Loucy (cell line): Measurements from ENCODE around the gene RPL29.

Experiments used
- H2AFZ ChIP-seq: fragments of 200-600 bp; sonication (generic); 2 replicates; pipeline ENCODE4 v1.6.0; 2016; ENCODE audit warnings: antibody characterized with exemption, mild to moderate bottlenecking, low read length, moderate library complexity
- H3F3A ChIP-seq: fragments of 200-600 bp; 2 replicates; pipeline ENCODE4 v1.6.0; 2016; ENCODE audit warnings: antibody characterized with exemption, low read depth, mild to moderate bottlenecking
- H3K27me3 ChIP-seq: fragments of 200-600 bp; sonication (generic); 2 replicates; pipeline ENCODE4 v1.6.1; 2014; ENCODE audit warnings: low read length, mild to moderate bottlenecking; ENCODE audit not compliant: insufficient read depth, poor library complexity, severe bottlenecking
- H3K36me3 ChIP-seq: fragments of 200-600 bp; sonication (generic); 2 replicates; pipeline ENCODE4 v1.6.1; 2016; ENCODE audit warnings: low read length; ENCODE audit not compliant: insufficient read depth
- H3K4me1 ChIP-seq: fragments of 200-600 bp; sonication (generic); 2 replicates; pipeline ENCODE4 v1.5.1; 2014; ENCODE audit warnings: low read length, mild to moderate bottlenecking; ENCODE audit not compliant: insufficient read depth, poor library complexity, severe bottlenecking
- H3K4me2 ChIP-seq: fragments of 200-600 bp; sonication (generic); 2 replicates; pipeline ENCODE4 v1.6.0; 2014; ENCODE audit warnings: antibody characterized with exemption, low read length, low read depth, mild to moderate bottlenecking; ENCODE audit not compliant: poor library complexity, severe bottlenecking
- H3K4me3 ChIP-seq: fragments of 200-600 bp; sonication (generic); 2 replicates; pipeline ENCODE4 v1.5.1; 2014; ENCODE audit warnings: low read length, mild to moderate bottlenecking, mixed read lengths; ENCODE audit not compliant: poor library complexity, severe bottlenecking
- H3K79me2 ChIP-seq: fragments of 200-600 bp; sonication (generic); 2 replicates; pipeline ENCODE4 v1.6.1; 2014; ENCODE audit warnings: low read length; ENCODE audit not compliant: insufficient read depth
- H3K9ac ChIP-seq: fragments of 200-600 bp; sonication (generic); 2 replicates; pipeline ENCODE4 v1.6.0; 2014; ENCODE audit warnings: mild to moderate bottlenecking, low read depth, low read length, moderate library complexity; ENCODE audit not compliant: poor library complexity, severe bottlenecking
- H3K9me2 ChIP-seq: fragments of 200-600 bp; sonication (generic); replicated peaks from 2 replicates; pipeline ENCODE4 v1.6.1; 2016; ENCODE audit warnings: low read depth, low read length, mixed read lengths
- H3K9me3 ChIP-seq: fragments of 200-600 bp; sonication (generic); 2 replicates; pipeline ENCODE4 v1.6.1; 2014; ENCODE audit warnings: mild to moderate bottlenecking, antibody characterized with exemption, low read length, low read depth; ENCODE audit not compliant: insufficient read depth
- H4K20me1 ChIP-seq: fragments of 200-600 bp; sonication (generic); 2 replicates; pipeline ENCODE4 v1.6.0; 2014; ENCODE audit warnings: antibody characterized with exemption, low read length, mild to moderate bottlenecking; ENCODE audit not compliant: insufficient read depth, poor library complexity, severe bottlenecking
- CTCF ChIP-seq: fragments of 200-600 bp; sonication (generic); conservative IDR thresholded peaks from 2 replicates; pipeline ENCODE4 v1.5.1; 2014; ENCODE audit warnings: mild to moderate bottlenecking, antibody characterized with exemption, low read length
- EZH2phosphoT487 ChIP-seq: fragments of 200-600 bp; IDR thresholded peaks from 2 replicates; pipeline ENCODE4 v1.6.1; 2018; ENCODE audit warnings: antibody characterized with exemption, mild to moderate bottlenecking, moderate library complexity, borderline replicate concordance

The RPL29 gene

GRCh38 chr3:51974963-51975851, 20.5 kb downstream of the RPL29 start, which contains the start of gene ABHD14A:
TSS of gene ABHD14A (plus strand) at chr3:51975064. CDS start at chr3:51975136, 72 bp downstream.
- Histone ChIP-seq H3K4me2 (peak within 1 kb of the TSS; percentile 99), H3K9ac (peak within 1 kb of the TSS; percentile 95), H4K20me1 (no peaks in the 10 kb centered on the region), H3K9me3 (no peaks in the 10 kb centered on the region), H3K4me3 (peak within 1 kb of the TSS; percentile 97), H2AFZ (peak within 1 kb of the TSS; percentile 95), H3K79me2 (peaks cover 14% of the 10 kb centered on the region), H3F3A (peaks cover 9% of the 10 kb centered on the region; the same call in 1 of the 2 replicates), H3K36me3 (no peaks in the 10 kb centered on the region), H3K27me3 (no peaks in the 10 kb centered on the region), H3K4me1 (peaks cover 35% of the 10 kb centered on the region), H3K9me2 (no peaks in the 10 kb centered on the region)
- TF ChIP-seq EZH2phosphoT487 (no peak), CTCF (no peak)

GRCh38 chr3:51974277-51974962, 21.3 kb downstream of the RPL29 start:
- peak overlapping the region; percentile 95 for H2AFZ ChIP-seq
- H3K36me3 ChIP-seq = no peaks in the 10 kb centered on the region
- peak overlapping the region; percentile 99 for H3K4me2 ChIP-seq
- H3K4me1 ChIP-seq = peaks cover 37% of the 10 kb centered on the region
- peaks cover 9% of the 10 kb centered on the region; the same call in 1 of the 2 replicates for H3F3A ChIP-seq
- H3K9ac ChIP-seq = peak overlapping the region; percentile 95
- H3K4me3 ChIP-seq = peak overlapping the region; percentile 97
- H3K9me3 ChIP-seq = no peaks in the 10 kb centered on the region
- no peaks in the 10 kb centered on the region for H3K9me2 ChIP-seq
- H3K27me3 ChIP-seq = no peaks in the 10 kb centered on the region
- no peaks in the 10 kb centered on the region for H4K20me1 ChIP-seq
- peaks cover 14% of the 10 kb centered on the region for H3K79me2 ChIP-seq
- no peak for TF ChIP-seq CTCF
- TF ChIP-seq EZH2phosphoT487 = no peak

- no peaks in the 10 kb centered on the region for H3K27me3 ChIP-seq
- no peaks in the 10 kb centered on the region for H3K9me3 ChIP-seq
Observed at GRCh38 chr3:51971350-51971749, 24.3 kb downstream of the RPL29 start.

More at GRCh38 chr3:51971350-51971749, 24.3 kb downstream of the RPL29 start:
- Histone ChIP-seq H3K9me2 (no peaks in the 10 kb centered on the region), H3K79me2 (peaks cover 19% of the 10 kb centered on the region), H3K4me3 (no peak overlapping the region), H3F3A (peaks cover 5% of the 10 kb centered on the region; the same call in 1 of the 2 replicates), H3K4me2 (no peak overlapping the region), H3K9ac (no peak overlapping the region), H3K36me3 (no peaks in the 10 kb centered on the region), H2AFZ (no peak overlapping the region), H3K4me1 (peaks cover 42% of the 10 kb centered on the region), H4K20me1 (no peaks in the 10 kb centered on the region)
- TF ChIP-seq EZH2phosphoT487 (no peak), CTCF (no peak)
